SK-N-MC (cell line): ENCODE data around the gene AK6.

Experiments
- EZH2 ChIP-seq: fragments of 200-600 bp; sonication (generic); IDR thresholded peaks from one replicate; pipeline ENCODE4 v1.6.1; 2017; ENCODE audit warnings: antibody characterized with exemption
- FOXP2 ChIP-seq: optimal IDR thresholded peaks from 2 replicates; pipeline ENCODE3; 2011; ENCODE audit warnings: mild to moderate bottlenecking, moderate library complexity; ENCODE audit not compliant: insufficient read depth; ENCODE audit errors: extremely low read length, control extremely low read depth
- POLR2AphosphoS5 ChIP-seq: IDR thresholded peaks from 2 replicates; pipeline ENCODE4 v1.6.1; 2012; ENCODE audit warnings: mild to moderate bottlenecking, low read depth, low read length, borderline replicate concordance

DNA sequence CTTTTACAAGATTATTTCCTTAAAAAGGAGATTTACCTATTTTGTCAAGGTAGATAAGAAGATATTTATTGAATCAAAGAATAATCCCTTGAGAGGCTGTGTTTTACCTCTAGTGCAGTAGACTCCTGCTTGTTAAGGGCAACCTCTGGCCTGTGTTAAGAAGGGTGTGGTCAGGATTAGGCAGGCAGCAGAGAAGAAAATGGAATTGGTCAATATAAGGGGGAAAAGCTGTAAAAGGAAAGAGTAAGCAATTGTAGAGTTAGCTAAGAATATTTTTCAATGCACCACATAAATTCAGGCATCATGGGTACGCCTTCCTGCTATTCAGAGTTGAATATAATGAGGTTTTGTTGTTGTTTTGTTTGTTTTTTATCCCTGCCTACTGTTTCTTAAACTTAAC, 43.0 kb downstream of the AK6 start:
- no peak for TF ChIP-seq POLR2AphosphoS5
- no peak for TF ChIP-seq EZH2
- no peak for TF ChIP-seq FOXP2
